Fibroblast of the aortic adventitia (primary cell): ENCODE data around the gene PRSS57. TPM values are rescaled to one million over a fixed set of nuclear protein-coding genes. Genes with fewer than 3 reads are reported as not detected.

Experiments used
- total RNA-seq: library from RNA; depleted of rRNA; stranded (reverse); fragments of >200 nt; gene quantifications from 2 replicates; pipeline ENCODE4 v1.2.3, GENCODE V29; 2012; ENCODE audit warnings: low replicate concordance

The PRSS57 gene
- total RNA-seq, 1 donor: not detected

Other genes starting within 250 kb of the PRSS57 start
- 0.81 and 3.3 TPM in 2 replicates for gene SHC2, start 234.4 kb downstream of the PRSS57 start, total RNA-seq
- 0.16 and 0.18 TPM in 2 replicates for gene MADCAM1, start 199.0 kb downstream of the PRSS57 start, total RNA-seq
- gene TPGS1, start 188.0 kb downstream of the PRSS57 start, total RNA-seq: 25.2 and 56.4 TPM in 2 replicates
- gene CDC34, start 163.7 kb downstream of the PRSS57 start, total RNA-seq: 31.0 and 65.8 TPM in 2 replicates
- gene GZMM, start 151.4 kb downstream of the PRSS57 start, total RNA-seq: not detected in 2 replicates
- gene BSG, start 122.9 kb downstream of the PRSS57 start, total RNA-seq: 151 and 239 TPM in 2 replicates
- gene HCN2, start 105.6 kb downstream of the PRSS57 start, total RNA-seq: 0.08 and 0.63 TPM in 2 replicates
- gene POLRMT, start 61.9 kb downstream of the PRSS57 start, total RNA-seq: 13.5 and 22.0 TPM in 2 replicates
- gene FGF22, start 55.6 kb downstream of the PRSS57 start, total RNA-seq: 0.27 TPM in 1 of 2 replicates, not detected in the other
- gene RNF126, start 32.2 kb downstream of the PRSS57 start, total RNA-seq: 24.5 and 28.9 TPM in 2 replicates
- 14.8 and 148 TPM in 2 replicates for gene FSTL3, start 19.1 kb downstream of the PRSS57 start, total RNA-seq
- 5.7 and 198 TPM in 2 replicates for gene PALM, start 13.5 kb upstream of the PRSS57 start, total RNA-seq
- 0.09 TPM in 1 of 2 replicates, not detected in the other for gene MISP, start 55.7 kb upstream of the PRSS57 start, total RNA-seq
- 30.9 and 121 TPM in 2 replicates for gene PTBP1, start 102.0 kb upstream of the PRSS57 start, total RNA-seq
- gene PLPPR3, start 126.5 kb upstream of the PRSS57 start, total RNA-seq: 0.18 and 0.33 TPM in 2 replicates
- gene AZU1, start 132.4 kb upstream of the PRSS57 start, total RNA-seq: not detected in 2 replicates
- not detected in 2 replicates for gene PRTN3, start 145.5 kb upstream of the PRSS57 start, total RNA-seq
- 0.09 and 2.9 TPM in 2 replicates for gene ELANE, start 156.9 kb upstream of the PRSS57 start, total RNA-seq
- 25.8 and 161 TPM in 2 replicates for gene CFD, start 164.2 kb upstream of the PRSS57 start, total RNA-seq
- gene MED16, start 197.7 kb upstream of the PRSS57 start, total RNA-seq: 21.0 and 24.5 TPM in 2 replicates
- gene RNU6-9, start 198.0 kb upstream of the PRSS57 start, total RNA-seq: not detected in 2 replicates
- gene R3HDM4, start 217.8 kb upstream of the PRSS57 start, total RNA-seq: 8.4 and 25.8 TPM in 2 replicates
- not detected in 2 replicates for gene KISS1R, start 221.9 kb upstream of the PRSS57 start, total RNA-seq
- gene ARID3A, start 230.6 kb upstream of the PRSS57 start, total RNA-seq: 3.7 and 11.2 TPM in 2 replicates